GM18861 (cell line): Measurements from ENCODE around the gene WDR26.

Source experiments
- ATAC-seq: cut with Tn5 transposase; IDR thresholded peaks from one replicate; pipeline ENCODE4 v1.9.1; 2021; ENCODE audit not compliant: unreplicated experiment

Gene WDR26

GRCh38 chr1:224393294-224393693 is 41.3 kb downstream of the WDR26 start:
- ATAC-seq = no peak

GRCh38 chr1:224392411-224393249 is 42.0 kb downstream of the WDR26 start:
- no peak for ATAC-seq

- no peak for ATAC-seq
Observed at GRCh38 chr1:224390517-224390916, 44.1 kb downstream of the WDR26 start.

- ATAC-seq = no peak
Observed at GRCh38 chr1:224387943-224388342, 46.7 kb downstream of the WDR26 start.

GRCh38 chr1:224387302-224387912 is 47.2 kb downstream of the WDR26 start:
- no peak for ATAC-seq

- no peak for ATAC-seq
Observed at GRCh38 chr1:224383218-224383617, 51.4 kb downstream of the WDR26 start.

- ATAC-seq = no peak
Observed at GRCh38 chr1:224381880-224382548, 52.6 kb downstream of the WDR26 start.

GRCh38 chr1:224380003-224380402 is 54.6 kb downstream of the WDR26 start:
- ATAC-seq = peak; percentile 50

- ATAC-seq = peak; percentile 44
Observed at GRCh38 chr1:224378855-224379631, 55.6 kb downstream of the WDR26 start.

GRCh38 chr1:224377676-224378006 is 57.0 kb downstream of the WDR26 start:
- ATAC-seq = peak; percentile 52

- ATAC-seq = no peak
Observed at GRCh38 chr1:224375059-224375458, 59.5 kb downstream of the WDR26 start.

- no peak for ATAC-seq
Observed at GRCh38 chr1:224373008-224373590, 61.5 kb downstream of the WDR26 start.

GRCh38 chr1:224368409-224368808 is 66.2 kb downstream of the WDR26 start:
- peak; percentile 78 for ATAC-seq

- ATAC-seq = no peak
Observed at GRCh38 chr1:224359207-224359606, 75.4 kb downstream of the WDR26 start.

- no peak for ATAC-seq
Observed at GRCh38 chr1:224358237-224358636, 76.4 kb downstream of the WDR26 start.

- ATAC-seq = no peak
Observed at GRCh38 chr1:224357626-224358124, 76.9 kb downstream of the WDR26 start.

GRCh38 chr1:224356685-224357625 is 77.6 kb downstream of the WDR26 start, which contains the start of gene CNIH4:
TSS of gene CNIH4 (plus strand) at chr1:224356879. CDS start at chr1:224356925, 46 bp downstream.
- peak; percentile 98 for ATAC-seq

GRCh38 chr1:224353975-224354925 is 80.3 kb downstream of the WDR26 start:
- ATAC-seq = no peak
